HepG2 (cell line): ENCODE measurements around the gene WDR76. TPM values are rescaled to one million over a fixed set of nuclear protein-coding genes. Genes with fewer than 3 reads are reported as not detected.
A peak's percentile ranks its signal among the peaks of the same experiment; 100 is the strongest.

Experiments used
- ATAC-seq: fragments of 200-7000 bp; cut with Tn5 transposase; 3 replicates; pipeline ENCODE4 v1.9.1; 2020; ENCODE audit warnings: mild to moderate bottlenecking, moderate library complexity
- BruUV-seq: library from RNA; stranded (reverse); fragments of 400-500 nt; replicated peaks from 2 replicates; lab custom pipeline; 2021; lab: Mats Ljungman, UMichigan
- CTCF ChIA-PET: fragments of 300-600 bp; formaldehyde crosslinking; extraction: SDS; loops from one replicate; lab custom pipeline; 2021; ENCODE audit warnings: low total read pairs, inconsistent platforms, low intra/inter-chr PET ratio; lab: Yijun Ruan, JAX
- POLR2A ChIA-PET: fragments of 350-600 bp; sonication (Branson Sonifier 250); formaldehyde crosslinking; loops from one replicate; lab custom pipeline; 2020; ENCODE audit warnings: antibody characterized with exemption, inconsistent platforms; lab: Yijun Ruan, JAX
- DNase-seq: peaks from one replicate; pipeline ENCODE4 v3.0.0-alpha.2; 2015; ENCODE audit warnings: low spot score
- FAIRE-seq: peaks from 3 replicates; lab custom pipeline; 2011; peaks lifted over from hg19 to GRCh38; lab: Jason Lieb, UNC
- H2AFZ ChIP-seq: one replicate; pipeline ENCODE4 v1.6.1; 2011; ENCODE audit warnings: low read length, inconsistent platforms
- H3K27ac ChIP-seq: fragments of 300-600 bp; 3 replicates; pipeline ENCODE4 v1.8.0; 2011; ENCODE audit warnings: mixed run types, mild to moderate bottlenecking, mixed read lengths, low read length, inconsistent platforms; ENCODE audit not compliant: insufficient read depth; ENCODE audit errors: extremely low read length
- H3K27me3 ChIP-seq, 2 experiments: fragments of 200-600 bp in 1 of 2; 2 replicates in 1 of 2; 3 replicates in 1 of 2; pipeline versions ENCODE4 v1.6.0 to v1.8.0; 2011; ENCODE audit warnings: low read length in 2 of 2, mild to moderate bottlenecking in 2 of 2, moderate library complexity in 2 of 2, inconsistent platforms in 1 of 2; ENCODE audit not compliant: insufficient read depth in 2 of 2, control insufficient read depth in 1 of 2
- H3K36me3 ChIP-seq, 2 experiments: fragments of 200-600 bp in 1 of 2; replicated peaks in 1 of 2; 2 replicates in 1 of 2; 3 replicates in 1 of 2; pipeline versions ENCODE4 v1.5.1 to v1.8.0; 2011; ENCODE audit warnings: low read length in 2 of 2, inconsistent platforms in 1 of 2; ENCODE audit not compliant: insufficient read depth in 2 of 2, control insufficient read depth in 1 of 2
- H3K4me1 ChIP-seq: 2 replicates; pipeline ENCODE4 v1.5.1; 2012; ENCODE audit warnings: low read length, inconsistent platforms; ENCODE audit not compliant: insufficient read depth
- H3K4me2 ChIP-seq: 2 replicates; pipeline ENCODE4 v1.6.0; 2011; ENCODE audit warnings: low read depth, low read length, inconsistent platforms
- H3K4me3 ChIP-seq, 3 experiments: fragments of 200-600 bp in 1 of 3; sonication (generic), shearing (Covaris generic) in 1 of 3; replicated peaks in 1 of 3; 2 replicates each; pipeline ENCODE4 v1.5.1; 2011 to 2016; ENCODE audit warnings: low read length in 3 of 3, inconsistent platforms in 2 of 3, low read depth in 2 of 3, mild to moderate bottlenecking in 2 of 3, control low read depth in 1 of 3, mixed read lengths in 1 of 3; ENCODE audit not compliant: insufficient read depth in 1 of 3
- H3K79me2 ChIP-seq: one replicate; pipeline ENCODE4 v1.6.1; 2011; ENCODE audit warnings: low read length, inconsistent platforms; ENCODE audit not compliant: insufficient read depth
- H3K9ac ChIP-seq: 2 replicates; pipeline ENCODE4 v1.6.0; 2011; ENCODE audit warnings: mild to moderate bottlenecking, low read depth, low read length, inconsistent platforms; ENCODE audit not compliant: insufficient read depth
- H3K9me3 ChIP-seq: 2 replicates; pipeline ENCODE4 v1.5.1; 2012; ENCODE audit warnings: mild to moderate bottlenecking, low read length
- H4K20me1 ChIP-seq: 2 replicates; pipeline ENCODE4 v1.6.0; 2011; ENCODE audit warnings: inconsistent platforms, mild to moderate bottlenecking, low read length, moderate library complexity; ENCODE audit not compliant: insufficient read depth
- CEBPB ChIP-seq: IDR thresholded peaks from 2 replicates; pipeline ENCODE4 v1.6.1; 2011; ENCODE audit warnings: low read depth, low read length, improper control_type of control experiment, borderline replicate concordance
- HMG20A ChIP-seq: IDR thresholded peaks from 2 replicates; pipeline ENCODE4 v1.6.1; 2016; ENCODE audit warnings: borderline replicate concordance
- HOXA7 ChIP-seq: sonication (generic); formaldehyde crosslinking; IDR thresholded peaks from 2 replicates; pipeline ENCODE4 v1.8.1; 2022; ENCODE audit warnings: mild to moderate bottlenecking, missing genetic modification reagents, moderate library complexity
- IKZF4 ChIP-seq: sonication (generic); formaldehyde crosslinking; IDR thresholded peaks from 2 replicates; pipeline ENCODE4 v1.5.1; 2020; ENCODE audit warnings: borderline replicate concordance, mild to moderate bottlenecking, low read depth, missing genetic modification reagents; ENCODE audit errors: not compliant biosample characterization
- KAT8 ChIP-seq: IDR thresholded peaks from 2 replicates; pipeline ENCODE4 v1.6.1; 2016; ENCODE audit warnings: missing genetic modification reagents, missing compliant biosample characterization
- MEF2D ChIP-seq: sonication (generic); formaldehyde crosslinking; IDR thresholded peaks from 2 replicates; pipeline ENCODE4 v1.5.1; 2020; ENCODE audit warnings: mild to moderate bottlenecking, missing genetic modification reagents
- NFYB ChIP-seq: sonication (generic); formaldehyde crosslinking; IDR thresholded peaks from 2 replicates; pipeline ENCODE4 v1.4.0; 2020; ENCODE audit warnings: missing genetic modification reagents
- SCMH1 ChIP-seq: sonication (generic); formaldehyde crosslinking; IDR thresholded peaks from 2 replicates; pipeline ENCODE4 v1.9.0; 2021; ENCODE audit warnings: missing genetic modification reagents, mild to moderate bottlenecking, borderline replicate concordance
- TFDP2 ChIP-seq: sonication (generic); formaldehyde crosslinking; IDR thresholded peaks from 2 replicates; pipeline ENCODE4 v1.4.0; 2020; ENCODE audit warnings: missing genetic modification reagents
- ZNF281 ChIP-seq: sonication (generic); formaldehyde crosslinking; IDR thresholded peaks from 2 replicates; pipeline ENCODE4 v1.4.0; 2020; ENCODE audit warnings: missing genetic modification reagents, borderline replicate concordance
- ZNF468 ChIP-seq: sonication (generic); formaldehyde crosslinking; IDR thresholded peaks from 2 replicates; pipeline ENCODE4 v1.8.0; 2022; ENCODE audit warnings: mild to moderate bottlenecking, moderate library complexity, missing genetic modification reagents
- ZNF546 ChIP-seq: sonication (generic); formaldehyde crosslinking; conservative IDR thresholded peaks from 2 replicates; pipeline ENCODE4 v1.8.1; 2023; ENCODE audit warnings: mild to moderate bottlenecking, missing genetic modification reagents
- ZNF616 ChIP-seq: sonication (generic); formaldehyde crosslinking; IDR thresholded peaks from 2 replicates; pipeline ENCODE4 v1.5.0; 2020; ENCODE audit warnings: low read depth, mild to moderate bottlenecking, missing genetic modification reagents
- ZNF672 ChIP-seq: sonication (generic); formaldehyde crosslinking; IDR thresholded peaks from 2 replicates; pipeline ENCODE4 v1.8.1; 2022; ENCODE audit warnings: missing genetic modification reagents
- ZNF75D ChIP-seq: sonication (generic); formaldehyde crosslinking; IDR thresholded peaks from 2 replicates; pipeline ENCODE4 v1.8.1; 2023; ENCODE audit warnings: missing genetic modification reagents, mild to moderate bottlenecking, borderline replicate concordance
- WGBS: methylation state at CpG from one replicate; pipeline ENCODE4 v1.1.6; 2017; ENCODE audit warnings: low lambda C conversion rate; 5-methylcytosine and 5-hydroxymethylcytosine counted together
- in situ Hi-C: cut with HindIII; loops from 2 replicates; pipeline ENCODE4 v1.10.0; 2017; ENCODE audit warnings: low pct_unique_long_range_greater_than_20kb; ENCODE audit not compliant: extremely low pct_ligation_motif_present
- intact Hi-C: fragments of 100-400 bp; cut with micrococcal nuclease; formaldehyde crosslinking; loops from one replicate; pipeline ENCODE4 v1.10.0; 2022; ENCODE audit not compliant: unreplicated experiment
- polyA plus RNA-seq, 8 experiments: library from polyadenylated mRNA; depleted of rRNA in 3 of 8; stranded (reverse) in 7 of 8; unstranded in 1 of 8; fragments of >200 nt; fragmentation: Illumina TruSeq in 4 of 8; extraction: Trizol in 4 of 8; gene quantifications; 2 replicates each; pipeline versions ENCODE4 v1.2.1 to v1.2.3, GENCODE V29; 2011 to 2016; ENCODE audit warnings: low read depth in 4 of 8, missing spikeins in 1 of 8, mixed read lengths in 1 of 8; ENCODE audit not compliant: insufficient read depth in 1 of 8
- total RNA-seq, 5 experiments: library from RNA; depleted of rRNA; stranded (reverse); fragments of >200 nt; fragmentation: Illumina TruSeq; extraction: Trizol; gene quantifications; 2 replicates each; pipeline ENCODE4 v1.2.3, GENCODE V29; 2016; ENCODE audit warnings: low read depth in 1 of 5

Gene WDR76
- total and polyA plus RNA-seq, 2 of the 13 experiments (the other 11 are each of a cell fraction or from before 2014, with no cell fraction given) = 1.1 to 9.7 TPM

DNA sequence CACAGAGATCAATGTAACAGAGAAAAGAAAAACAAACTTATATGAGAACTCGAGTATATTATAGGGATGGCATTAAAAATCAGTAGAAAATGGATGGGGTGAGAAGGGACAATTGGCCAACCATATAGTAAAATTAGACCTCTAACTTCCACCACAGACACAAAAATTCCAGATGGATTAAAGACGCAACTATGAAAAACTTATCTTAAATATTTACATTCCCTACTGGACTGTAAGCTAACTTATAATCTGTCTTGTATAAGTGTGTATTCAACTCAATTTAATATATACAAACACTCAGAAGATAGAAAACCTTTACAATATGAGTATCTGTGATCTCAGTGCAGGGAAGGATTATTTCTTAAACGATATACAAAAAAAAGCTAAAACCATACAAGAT lies 5.3 kb upstream of the WDR76 start (continued):
- TF ChIP-seq HMG20A = no peak
- TF ChIP-seq, all 625 proteins: peak for 0

DNA sequence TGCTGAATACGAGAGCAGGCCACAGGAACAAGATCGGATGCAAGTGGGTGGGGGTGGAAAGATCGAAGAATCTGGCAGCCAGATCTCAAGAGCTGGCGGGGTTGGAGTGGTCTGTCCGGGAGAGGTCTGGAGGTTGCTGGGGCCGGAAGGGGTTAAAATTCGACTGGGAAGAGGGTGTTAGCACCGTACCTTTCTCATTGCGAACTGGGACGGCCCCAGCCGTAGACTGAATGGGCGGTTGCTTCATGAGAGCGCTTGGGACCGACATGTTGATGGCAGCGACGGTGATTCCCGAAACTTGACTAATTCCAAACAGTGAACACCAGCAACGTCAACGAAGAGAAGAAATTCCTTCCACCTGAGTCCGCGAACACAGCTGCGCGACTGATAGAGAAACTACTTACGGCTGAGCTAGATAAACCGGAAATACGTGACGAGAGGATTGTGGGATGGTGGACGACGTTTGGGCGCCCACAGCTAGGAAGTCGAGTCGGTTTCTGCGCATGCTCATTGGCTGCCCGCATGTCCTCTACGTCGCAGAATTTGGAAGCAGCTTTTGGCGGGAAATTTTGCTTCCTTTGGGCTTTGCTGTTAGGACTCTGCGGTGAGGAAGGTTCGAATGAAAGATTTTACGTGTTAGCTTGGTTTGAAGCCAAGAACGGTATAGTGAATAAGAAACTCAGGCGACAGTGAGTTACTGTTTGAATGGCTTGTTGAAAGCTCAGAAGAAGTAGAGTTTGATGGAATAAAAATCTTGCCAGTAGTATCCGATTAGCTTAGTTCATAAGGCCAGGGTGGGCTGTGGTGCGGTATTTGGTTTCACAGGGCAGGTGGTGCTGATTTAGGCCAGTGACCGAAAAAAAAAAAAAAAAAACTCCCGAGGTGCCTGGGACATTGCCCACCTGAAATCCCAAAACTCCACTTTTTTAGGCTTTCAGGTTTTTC lies 2.2 kb upstream of the WDR76 start, which contains the start of gene MFAP1:
Gene MFAP1, minus strand, starts transcription at position 389 of the 945 bp plus-strand sequence. Its CDS starts 121 bp downstream, at position 268.
- no peaks in the 10 kb centered on the region; a peak in 1 of 5 replicates for H3K36me3 ChIP-seq
- peak; percentile 93 for DNase-seq
- ATAC-seq = peak; percentile 94
- CTCF ChIA-PET = no interaction called here
- peak within 1 kb of the TSS; percentile 94 for H2AFZ ChIP-seq
- peak within 1 kb of the TSS; percentile 83 to 90 (median 84) for H3K4me3 ChIP-seq
- peaks cover 43% of the 10 kb centered on the region for H3K79me2 ChIP-seq
- peak; percentile 99 for FAIRE-seq
- H3K9ac ChIP-seq = peak within 1 kb of the TSS; percentile 94
- H3K4me1 ChIP-seq = peaks cover 55% of the 10 kb centered on the region
- H3K4me2 ChIP-seq = peak within 1 kb of the TSS; percentile 92
- POLR2A ChIA-PET = interaction anchor here (0.6 to 4.2 kb wide), 10 partner anchors 9 to 603 kb away, joined by 3 to 30 read pairs (median 5); partner anchors contain the start of genes CTDSPL2, ELL3, HYPK and SERF2
- BruUV-seq = TSS peak; percentile 92
- H3K9me3 ChIP-seq = no peaks in the 10 kb centered on the region
- intact Hi-C loops = no loop called here
- in situ Hi-C loops = no loop called here
- WGBS = 14% methylated on average over 46 of the region's 46 CpGs
- H4K20me1 ChIP-seq = no peaks in the 10 kb centered on the region
- H3K27ac ChIP-seq = peak within 1 kb of the TSS; percentile 82
- no peaks in the 10 kb centered on the region; a peak in 1 of 5 replicates for H3K27me3 ChIP-seq
- peak; percentile 84 for TF ChIP-seq MEF2D (CRISPR knock-in tag)
- no peak for TF ChIP-seq ZNF468
- TF ChIP-seq HOXA7 (CRISPR knock-in tag) = no peak
- TF ChIP-seq TFDP2 = peak; percentile 99
- peak; percentile 60 for TF ChIP-seq NFYB (CRISPR knock-in tag)
- TF ChIP-seq ZNF616 = no peak
- TF ChIP-seq IKZF4 (CRISPR knock-in tag) = no peak
- TF ChIP-seq ZNF672 = no peak
- TF ChIP-seq KAT8 (CRISPR knock-in tag) = peak; percentile 97
- TF ChIP-seq ZNF75D (CRISPR knock-in tag) = no peak
- TF ChIP-seq CEBPB = peak; percentile 30; the same call in 1 of the 2 replicates
- TF ChIP-seq SCMH1 (CRISPR knock-in tag) = no peak
- TF ChIP-seq ZNF546 = peak; percentile 36; the same call in 1 of the 2 replicates
- TF ChIP-seq ZNF281 = no peak
